Mesendoderm (in vitro differentiated cells): ENCODE measurements around the gene GP9.
A peak's percentile ranks its signal among the peaks of the same experiment; 100 is the strongest.

Source experiments
- DNase-seq: peaks from one replicate; pipeline ENCODE4 v3.0.0; 2013
- H2AK5ac ChIP-seq: 2 replicates; pipeline ENCODE4 v1.6.1; 2013; ENCODE audit warnings: low read length, inconsistent platforms
- H2BK120ac ChIP-seq: 2 replicates; pipeline ENCODE4 v1.6.1; 2013; ENCODE audit warnings: low read depth, mild to moderate bottlenecking, low read length, moderate library complexity, mixed read lengths
- H2BK15ac ChIP-seq: replicated peaks from 2 replicates; pipeline ENCODE4 v1.6.1; 2013; ENCODE audit warnings: low read depth, mild to moderate bottlenecking, moderate library complexity
- H2BK5ac ChIP-seq: 2 replicates; pipeline ENCODE4 v1.6.1; 2013; ENCODE audit warnings: low read length, inconsistent platforms
- H3K18ac ChIP-seq: 2 replicates; pipeline ENCODE4 v1.6.1; 2013; ENCODE audit warnings: mild to moderate bottlenecking, low read length, mixed read lengths
- H3K23ac ChIP-seq: one replicate; pipeline ENCODE4 v1.6.1; 2013; ENCODE audit warnings: low read length
- H3K27ac ChIP-seq: 2 replicates; pipeline ENCODE4 v1.5.1; 2013; ENCODE audit warnings: low read depth, mild to moderate bottlenecking, inconsistent platforms, low read length, moderate library complexity
- H3K27me3 ChIP-seq: 2 replicates; pipeline ENCODE4 v1.6.1; 2013; ENCODE audit warnings: low read length, control low read depth, mild to moderate bottlenecking, inconsistent platforms; ENCODE audit not compliant: insufficient read depth, poor library complexity
- H3K36me3 ChIP-seq: 2 replicates; pipeline ENCODE4 v1.6.1; 2013; ENCODE audit warnings: low read length, inconsistent platforms; ENCODE audit not compliant: control insufficient read depth, insufficient read depth
- H3K4ac ChIP-seq: one replicate; pipeline ENCODE4 v1.6.1; 2013; ENCODE audit warnings: low read depth, mild to moderate bottlenecking, low read length, moderate library complexity
- H3K4me1 ChIP-seq: 2 replicates; pipeline ENCODE4 v1.6.1; 2013; ENCODE audit warnings: low read depth, low read length, inconsistent platforms; ENCODE audit not compliant: control insufficient read depth
- H3K4me2 ChIP-seq: 2 replicates; pipeline ENCODE4 v1.6.1; 2013; ENCODE audit warnings: low read length
- H3K4me3 ChIP-seq: 2 replicates; pipeline ENCODE4 v1.5.1; 2013; ENCODE audit warnings: mild to moderate bottlenecking, low read length
- H3K56ac ChIP-seq: one replicate; pipeline ENCODE4 v1.6.1; 2013; ENCODE audit warnings: low read length
- H3K79me1 ChIP-seq: 2 replicates; pipeline ENCODE4 v1.6.1; 2013; ENCODE audit warnings: low read length, inconsistent platforms
- H3K79me2 ChIP-seq: 2 replicates; pipeline ENCODE4 v1.6.1; 2013; ENCODE audit warnings: mild to moderate bottlenecking, low read length; ENCODE audit not compliant: control insufficient read depth, insufficient read depth
- H3K9ac ChIP-seq: 2 replicates; pipeline ENCODE4 v1.6.1; 2013; ENCODE audit warnings: low read length, inconsistent platforms
- H4K5ac ChIP-seq: one replicate; pipeline ENCODE4 v1.6.1; 2013; ENCODE audit warnings: low read length
- H4K8ac ChIP-seq: one replicate; pipeline ENCODE4 v1.6.1; 2013; ENCODE audit warnings: low read depth, mild to moderate bottlenecking, control low read depth, low read length, moderate library complexity
- WGBS: extraction: QIAGEN DNeasy Blood & Tissue Kit; methylation state at CpG from one replicate; pipeline ENCODE4 v1.1.7; 2013; ENCODE audit warnings: low lambda C conversion rate, missing lambda C conversion rate; ENCODE audit not compliant: insufficient coverage; ENCODE audit errors: extremely low coverage; 5-methylcytosine and 5-hydroxymethylcytosine counted together

Gene GP9

GRCh38 chr3:129047553-129047839, 13.1 kb upstream of the GP9 start:
- Histone ChIP-seq H3K27me3 (no peaks in the 10 kb centered on the region), H2BK15ac (no peak overlapping the region), H3K23ac (no peak overlapping the region), H3K4me2 (no peak overlapping the region), H2BK5ac (no peak overlapping the region), H3K9ac (no peak overlapping the region), H3K4me1 (no peaks in the 10 kb centered on the region), H2AK5ac (no peak overlapping the region), H3K79me2 (no peaks in the 10 kb centered on the region), H2BK120ac (no peak overlapping the region), H4K8ac (no peak overlapping the region), H3K18ac (no peak overlapping the region), H3K4ac (no peak overlapping the region), H3K36me3 (no peaks in the 10 kb centered on the region), H3K79me1 (no peaks in the 10 kb centered on the region), H3K4me3 (no peak overlapping the region), H3K27ac (no peak overlapping the region), H3K56ac (no peak overlapping the region), H4K5ac (no peak overlapping the region)
- DNase-seq, result no peak
- no CpG with 5 or more reads among the region's 6 CpGs for WGBS

GRCh38 chr3:129050556-129051295, 9.9 kb upstream of the GP9 start:
- H3K4me1 ChIP-seq, result no peaks in the 10 kb centered on the region
- H3K4ac ChIP-seq, result no peak overlapping the region
- H3K23ac ChIP-seq, result no peak overlapping the region
- no CpG with 5 or more reads among the region's 12 CpGs for WGBS
- H3K56ac ChIP-seq, result no peak overlapping the region
- H4K5ac ChIP-seq, result no peak overlapping the region
- no peaks in the 10 kb centered on the region for H3K36me3 ChIP-seq
- no peak overlapping the region for H3K9ac ChIP-seq
- no peak for DNase-seq
- H2BK5ac ChIP-seq, result no peak overlapping the region
- H4K8ac ChIP-seq, result no peak overlapping the region
- H3K79me1 ChIP-seq, result no peaks in the 10 kb centered on the region
- no peak overlapping the region for H3K27ac ChIP-seq
- no peak overlapping the region for H3K18ac ChIP-seq
- H2BK15ac ChIP-seq, result no peak overlapping the region
- no peaks in the 10 kb centered on the region for H3K27me3 ChIP-seq
- H2AK5ac ChIP-seq, result no peak overlapping the region
- no peak overlapping the region for H3K4me2 ChIP-seq
- H2BK120ac ChIP-seq, result no peak overlapping the region
- no peaks in the 10 kb centered on the region for H3K79me2 ChIP-seq
- H3K4me3 ChIP-seq, result no peak overlapping the region

- no peak for DNase-seq
- Histone ChIP-seq H4K5ac (no peak overlapping the region), H3K36me3 (no peaks in the 10 kb centered on the region), H3K4ac (no peak overlapping the region), H2BK15ac (no peak overlapping the region), H3K9ac (no peak overlapping the region), H3K56ac (peak overlapping the region; percentile 15), H3K4me1 (no peaks in the 10 kb centered on the region), H2BK5ac (no peak overlapping the region), H3K79me1 (no peaks in the 10 kb centered on the region), H3K23ac (no peak overlapping the region), H3K18ac (no peak overlapping the region), H2AK5ac (no peak overlapping the region), H3K27ac (no peak overlapping the region), H3K79me2 (no peaks in the 10 kb centered on the region), H3K4me3 (no peak overlapping the region), H2BK120ac (no peak overlapping the region), H3K4me2 (no peak overlapping the region), H4K8ac (no peak overlapping the region), H3K27me3 (no peaks in the 10 kb centered on the region)
- WGBS, result no CpG with 5 or more reads among the region's 5 CpGs
Observed at GRCh38 chr3:129051871-129052340, 8.7 kb upstream of the GP9 start.

GRCh38 chr3:129052675-129053074, 7.9 kb upstream of the GP9 start:
- H3K18ac ChIP-seq, result no peak overlapping the region
- H2BK120ac ChIP-seq, result no peak overlapping the region
- no peak overlapping the region for H3K23ac ChIP-seq
- no peak overlapping the region for H3K4ac ChIP-seq
- no CpG with 5 or more reads among the region's 6 CpGs for WGBS
- no peak for DNase-seq
- no peak overlapping the region for H4K5ac ChIP-seq
- no peak overlapping the region for H3K4me2 ChIP-seq
- H3K56ac ChIP-seq, result no peak overlapping the region
- H2BK15ac ChIP-seq, result no peak overlapping the region
- H3K4me1 ChIP-seq, result no peaks in the 10 kb centered on the region
- no peaks in the 10 kb centered on the region for H3K79me1 ChIP-seq
- H2AK5ac ChIP-seq, result no peak overlapping the region
- no peak overlapping the region for H2BK5ac ChIP-seq
- H3K27ac ChIP-seq, result no peak overlapping the region
- H3K79me2 ChIP-seq, result no peaks in the 10 kb centered on the region
- H3K36me3 ChIP-seq, result no peaks in the 10 kb centered on the region
- H3K27me3 ChIP-seq, result no peaks in the 10 kb centered on the region
- H3K9ac ChIP-seq, result no peak overlapping the region
- no peak overlapping the region for H4K8ac ChIP-seq
- no peak overlapping the region for H3K4me3 ChIP-seq

- H2BK120ac ChIP-seq, result no peak overlapping the region
- no peaks in the 10 kb centered on the region for H3K36me3 ChIP-seq
- WGBS, result no CpG with 5 or more reads among the region's 3 CpGs
- H3K27ac ChIP-seq, result no peak overlapping the region
- no peak overlapping the region for H3K56ac ChIP-seq
- no peaks in the 10 kb centered on the region for H3K79me1 ChIP-seq
- no peaks in the 10 kb centered on the region for H3K4me1 ChIP-seq
- H3K79me2 ChIP-seq, result no peaks in the 10 kb centered on the region
- H4K8ac ChIP-seq, result no peak overlapping the region
- H3K4ac ChIP-seq, result no peak overlapping the region
- no peak overlapping the region for H2AK5ac ChIP-seq
- no peak for DNase-seq
- no peak overlapping the region for H4K5ac ChIP-seq
- no peak overlapping the region for H3K18ac ChIP-seq
- H3K23ac ChIP-seq, result no peak overlapping the region
- no peak overlapping the region for H3K4me2 ChIP-seq
- H2BK5ac ChIP-seq, result no peak overlapping the region
- H3K9ac ChIP-seq, result no peak overlapping the region
- H2BK15ac ChIP-seq, result no peak overlapping the region
- H3K27me3 ChIP-seq, result no peaks in the 10 kb centered on the region
- no peak overlapping the region for H3K4me3 ChIP-seq
Observed at GRCh38 chr3:129054605-129055104, 5.9 kb upstream of the GP9 start.
